ENCODE measurements around the gene USH2A.

- no peak for TF ChIP-seq REST (IDR thresholded peaks at IDR 0.05; ENCODE audit: borderline replicate concordance)
- no peak for TF ChIP-seq CTCF (IDR thresholded peaks at IDR 0.05; ENCODE audit: poor library complexity, severe bottlenecking)
- no peak for TF ChIP-seq EP300 (conservative IDR thresholded peaks at IDR 0.05; ENCODE audit: poor library complexity, severe bottlenecking)
- TF ChIP-seq EZH2 (IDR thresholded peaks at IDR 0.05; ENCODE audit: borderline replicate concordance, insufficient read depth, low read length, poor library complexity, severe bottlenecking), result no peak
- no peak for TF ChIP-seq POLR2AphosphoS5 (IDR thresholded peaks at IDR 0.05)
Observed at GRCh38 chr1:216178281-216178680, 245.0 kb downstream of the USH2A start.
